ENCODE measurements around the gene DPYSL3. TPM values are rescaled to one million over a fixed set of nuclear protein-coding genes. Genes with fewer than 3 reads are reported as not detected.

The DPYSL3 gene
- total RNA-seq, 1 experiment from 2014 or later = 24.8 TPM

DNA sequence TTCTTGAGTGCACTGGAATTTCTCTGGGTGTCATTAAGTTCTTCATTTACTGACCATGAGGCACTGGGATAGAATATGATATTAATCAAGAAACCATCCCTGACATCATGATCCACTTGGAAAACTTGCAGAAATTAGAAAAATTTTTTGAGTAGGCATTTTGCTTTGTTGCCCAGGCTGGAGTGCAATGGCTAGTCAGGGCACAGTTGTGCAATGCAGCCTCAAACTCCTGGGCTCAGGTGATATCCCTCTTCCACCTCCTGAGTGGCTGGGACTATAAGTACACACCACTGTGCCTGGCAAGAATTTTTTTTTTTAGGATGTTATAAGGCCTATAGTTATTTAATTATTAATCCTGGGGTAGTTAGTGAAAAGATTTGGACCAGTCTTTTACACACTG lies 168.5 kb downstream of the DPYSL3 start:
- CTCF ChIA-PET = no interaction called here
- no TSS peak for BruUV-seq (replicated peaks)

GRCh38 chr5:147340941-147341340 lies 168.9 kb downstream of the DPYSL3 start:
- Histone ChIP-seq H3K4me3 (ENCODE audit: low read depth, low read length, poor library complexity, severe bottlenecking) (no peak overlapping the region), H3K4me1 (ENCODE audit: insufficient read depth, low read length, poor library complexity, severe bottlenecking) (no peaks in the 10 kb centered on the region), H3K36me3 (ENCODE audit: insufficient read depth, low read length, poor library complexity, severe bottlenecking) (no peaks in the 10 kb centered on the region), H3K9me3 (ENCODE audit: low read depth, low read length, poor library complexity, severe bottlenecking) (no peaks in the 10 kb centered on the region), H3K27me3 (replicated peaks; ENCODE audit: insufficient read depth, low read depth, low read length, poor library complexity) (peaks cover 34% of the 10 kb centered on the region), H3K27ac (ENCODE audit: low read depth, low read length, poor library complexity, severe bottlenecking) (no peak overlapping the region)
- intact Hi-C loops (cut with micrococcal nuclease; ENCODE audit: unreplicated experiment) = no loop called here
- no peak for TF ChIP-seq EZH2 (IDR thresholded peaks at IDR 0.05; ENCODE audit: borderline replicate concordance, low read depth, low read length, poor library complexity, severe bottlenecking)
- TF ChIP-seq, protein P1, sequence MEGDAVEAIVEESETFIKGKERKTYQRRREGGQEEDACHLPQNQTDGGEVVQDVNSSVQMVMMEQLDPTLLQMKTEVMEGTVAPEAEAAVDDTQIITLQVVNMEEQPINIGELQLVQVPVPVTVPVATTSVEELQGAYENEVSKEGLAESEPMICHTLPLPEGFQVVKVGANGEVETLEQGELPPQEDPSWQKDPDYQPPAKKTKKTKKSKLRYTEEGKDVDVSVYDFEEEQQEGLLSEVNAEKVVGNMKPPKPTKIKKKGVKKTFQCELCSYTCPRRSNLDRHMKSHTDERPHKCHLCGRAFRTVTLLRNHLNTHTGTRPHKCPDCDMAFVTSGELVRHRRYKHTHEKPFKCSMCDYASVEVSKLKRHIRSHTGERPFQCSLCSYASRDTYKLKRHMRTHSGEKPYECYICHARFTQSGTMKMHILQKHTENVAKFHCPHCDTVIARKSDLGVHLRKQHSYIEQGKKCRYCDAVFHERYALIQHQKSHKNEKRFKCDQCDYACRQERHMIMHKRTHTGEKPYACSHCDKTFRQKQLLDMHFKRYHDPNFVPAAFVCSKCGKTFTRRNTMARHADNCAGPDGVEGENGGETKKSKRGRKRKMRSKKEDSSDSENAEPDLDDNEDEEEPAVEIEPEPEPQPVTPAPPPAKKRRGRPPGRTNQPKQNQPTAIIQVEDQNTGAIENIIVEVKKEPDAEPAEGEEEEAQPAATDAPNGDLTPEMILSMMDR (conservative IDR thresholded peaks at IDR 0.05; ENCODE audit: low read depth, low read length) = no peak
- ChIA-PET CTCF (no interaction called here), POLR2A (ENCODE audit: low non-redundant PET) (no interaction called here)
- DNase-seq (ENCODE audit: low spot score) = no peak
- no TSS peak for BruUV-seq (replicated peaks)

More for the DNA sequence above, 168.5 kb downstream of the DPYSL3 start:
- Histone ChIP-seq H3K4me1 (ENCODE audit: insufficient read depth, low read length, poor library complexity, severe bottlenecking) (no peaks in the 10 kb centered on the region), H3K27ac (ENCODE audit: low read depth, low read length, poor library complexity, severe bottlenecking) (no peak overlapping the region), H3K27me3 (replicated peaks; ENCODE audit: insufficient read depth, low read depth, low read length, poor library complexity) (peaks cover 34% of the 10 kb centered on the region), H3K9me3 (ENCODE audit: low read depth, low read length, poor library complexity, severe bottlenecking) (no peaks in the 10 kb centered on the region), H3K4me3 (ENCODE audit: low read depth, low read length, poor library complexity, severe bottlenecking) (no peak overlapping the region), H3K36me3 (ENCODE audit: insufficient read depth, low read length, poor library complexity, severe bottlenecking) (no peaks in the 10 kb centered on the region)
- POLR2A ChIA-PET (ENCODE audit: low non-redundant PET) = no interaction called here
- DNase-seq (ENCODE audit: low spot score) = no peak
- intact Hi-C loops (cut with micrococcal nuclease; ENCODE audit: unreplicated experiment) = no loop called here
- TF ChIP-seq EZH2 (IDR thresholded peaks at IDR 0.05; ENCODE audit: borderline replicate concordance, low read depth, low read length, poor library complexity, severe bottlenecking) = no peak
- TF ChIP-seq, protein P1 (conservative IDR thresholded peaks at IDR 0.05; ENCODE audit: low read depth, low read length) = no peak
